ENCODE measurements around the gene PRKN.

The PRKN gene

GRCh38 chr6:162123797-162124196 is 603.8 kb downstream of the PRKN start:
- DNase-seq (ENCODE audit: low spot score): no peak

GRCh38 chr6:162119341-162119740 is 608.2 kb downstream of the PRKN start:
- no peak for DNase-seq (ENCODE audit: low spot score)

DNA sequence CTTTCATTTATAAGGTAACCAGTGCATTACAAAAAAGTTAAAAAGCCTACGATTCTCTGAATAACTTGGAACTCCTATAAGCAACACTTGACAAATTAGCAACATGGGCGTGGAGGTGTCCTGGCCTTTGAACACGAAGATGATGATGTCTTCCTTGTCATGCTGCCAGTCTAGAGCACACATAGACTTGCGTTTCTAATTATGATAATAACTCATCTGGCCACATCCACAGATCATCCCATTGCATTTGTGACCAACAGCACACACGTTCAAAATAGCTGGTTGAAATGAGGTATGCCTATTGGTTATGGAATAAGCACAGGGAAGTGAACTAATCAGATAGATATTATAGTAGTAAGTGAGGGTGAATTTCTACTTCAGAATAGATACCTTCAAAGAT is 608.9 kb downstream of the PRKN start:
- no peak for DNase-seq (ENCODE audit: low spot score)

- no peak for DNase-seq (ENCODE audit: low spot score)
Measured at GRCh38 chr6:162116902-162117525, 610.6 kb downstream of the PRKN start.

GRCh38 chr6:162109480-162110050 is 618.0 kb downstream of the PRKN start:
- DNase-seq (ENCODE audit: low spot score): no peak

GRCh38 chr6:162108041-162108440 is 619.5 kb downstream of the PRKN start:
- DNase-seq (ENCODE audit: low spot score): no peak

DNA sequence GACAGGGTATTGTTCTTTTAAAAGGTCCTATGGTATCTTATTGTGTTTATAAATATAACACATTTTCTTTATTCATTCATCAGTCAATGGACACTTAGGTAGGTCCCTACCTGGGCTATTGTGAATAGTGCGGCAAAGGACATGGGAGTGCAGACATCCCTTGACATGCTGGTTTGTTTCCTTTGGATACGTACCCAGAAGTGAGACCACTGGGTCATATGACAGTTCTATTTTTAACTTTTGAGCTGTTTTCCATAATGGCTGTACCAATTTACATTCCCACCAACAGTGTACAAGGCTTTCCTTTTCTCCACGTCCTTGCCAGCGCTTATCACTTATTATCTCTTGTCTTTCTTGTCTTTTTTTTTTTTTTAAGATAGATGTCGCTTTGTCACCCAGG is 627.5 kb downstream of the PRKN start:
- no peak for DNase-seq (ENCODE audit: low spot score)

DNA sequence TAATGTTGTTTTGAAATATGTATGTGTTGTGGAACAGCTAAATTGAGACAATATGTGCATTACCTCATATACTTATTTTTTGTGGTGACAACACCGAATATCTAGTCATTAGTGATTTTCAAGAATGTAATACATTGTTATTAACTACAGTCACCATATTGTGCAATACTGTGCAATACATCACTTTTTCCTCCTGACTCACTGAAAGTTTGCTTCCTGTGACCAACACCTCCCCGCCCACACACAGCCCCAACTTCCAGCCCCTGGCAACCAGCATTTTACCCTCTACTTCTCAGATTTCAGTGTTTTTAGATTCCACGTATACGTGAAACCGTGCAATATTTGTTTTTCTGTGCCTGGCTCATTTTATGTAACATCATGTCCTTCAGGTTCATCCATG is 627.9 kb downstream of the PRKN start:
- no peak for DNase-seq (ENCODE audit: low spot score)

- no peak for DNase-seq (ENCODE audit: low spot score)
Measured at GRCh38 chr6:162092816-162093502, 634.6 kb downstream of the PRKN start.

- DNase-seq (ENCODE audit: low spot score): no peak
Measured at GRCh38 chr6:162090734-162091133, 636.8 kb downstream of the PRKN start.

DNA sequence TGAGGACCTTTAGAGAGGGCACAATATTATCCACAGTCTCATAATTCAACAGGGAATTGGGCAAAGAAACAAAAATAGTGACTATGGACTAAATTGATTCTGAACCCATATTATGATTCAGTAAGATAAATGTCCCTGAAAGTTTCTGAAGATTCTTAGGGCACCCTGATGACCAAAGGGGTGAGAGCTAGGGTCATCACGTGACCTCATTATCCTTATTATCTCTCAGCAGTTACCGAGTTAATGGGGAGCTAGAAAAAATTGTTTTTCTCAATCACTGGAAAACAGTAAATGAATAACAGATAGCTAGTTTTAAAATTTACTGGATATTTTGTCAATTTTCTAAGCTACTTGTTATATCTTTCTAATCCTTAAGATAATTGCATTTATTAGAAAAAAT is 639.5 kb downstream of the PRKN start:
- DNase-seq (ENCODE audit: low spot score): no peak

GRCh38 chr6:162085561-162085960 is 642.0 kb downstream of the PRKN start:
- no peak for DNase-seq (ENCODE audit: low spot score)

DNA sequence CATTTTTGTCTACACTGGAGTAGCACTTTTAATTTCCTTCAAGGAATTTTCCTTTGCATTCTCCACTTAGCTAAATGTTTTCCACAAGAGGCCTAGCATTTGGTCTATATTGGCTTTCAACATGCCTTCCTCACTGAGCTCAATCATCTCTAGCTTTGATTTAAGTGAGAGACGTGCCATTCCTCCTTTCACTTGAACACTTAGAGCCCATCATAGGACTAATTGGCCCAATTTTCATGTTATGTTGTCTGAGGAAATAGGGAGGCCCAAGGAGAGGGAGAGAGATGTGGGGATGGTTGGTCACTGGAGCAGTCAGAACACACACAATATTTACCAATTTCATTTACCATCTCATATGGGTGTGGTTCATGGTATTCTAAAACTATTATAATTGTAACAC is 645.0 kb downstream of the PRKN start:
- DNase-seq (ENCODE audit: low spot score): no peak

- no peak for DNase-seq (ENCODE audit: low spot score)
Measured at GRCh38 chr6:162078667-162079066, 648.9 kb downstream of the PRKN start.

DNA sequence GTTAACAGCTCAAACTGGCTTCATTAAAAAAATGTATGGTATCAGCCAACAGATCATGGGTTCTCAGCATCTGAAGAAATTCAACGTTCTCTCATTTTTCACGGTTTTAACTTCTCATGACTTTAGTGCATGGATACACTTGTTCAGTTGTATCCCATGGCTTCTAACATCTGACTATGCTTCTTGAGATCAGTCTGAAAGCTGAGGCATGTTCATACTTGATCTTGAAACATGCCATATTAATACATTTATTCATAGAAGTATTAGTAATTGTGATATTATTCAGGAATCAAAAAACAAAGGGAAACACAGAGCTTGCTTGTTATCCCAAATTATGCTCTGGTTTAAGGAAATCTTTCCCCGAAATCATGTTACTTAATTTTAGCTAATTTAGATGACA is 649.4 kb downstream of the PRKN start:
- no peak for DNase-seq (ENCODE audit: low spot score)

- no peak for DNase-seq (ENCODE audit: low spot score)
Measured at GRCh38 chr6:162076816-162077215, 650.8 kb downstream of the PRKN start.

- DNase-seq (ENCODE audit: low spot score): no peak
Measured at GRCh38 chr6:162074641-162075275, 652.8 kb downstream of the PRKN start.

GRCh38 chr6:162070639-162071038 is 656.9 kb downstream of the PRKN start:
- no peak for DNase-seq (ENCODE audit: low spot score)

DNA sequence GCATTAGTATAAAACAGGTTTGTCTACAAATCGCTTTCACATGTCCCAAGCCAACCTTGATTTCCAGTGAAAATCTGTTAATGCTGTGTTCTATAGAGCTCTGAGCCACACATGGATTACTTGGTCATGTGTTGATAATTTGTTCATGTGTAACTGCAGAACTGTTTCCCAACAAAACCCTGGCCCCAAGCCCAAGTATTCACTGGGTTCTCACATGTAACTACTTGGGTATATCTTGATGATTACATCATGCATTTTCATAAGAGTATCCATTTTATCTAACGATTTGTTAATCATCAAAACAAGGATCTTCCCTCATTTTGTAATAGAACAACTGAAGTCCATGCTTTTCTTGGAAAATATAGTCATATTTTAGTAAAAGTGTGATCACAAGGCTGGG is 657.6 kb downstream of the PRKN start:
- no peak for DNase-seq (ENCODE audit: low spot score)

- no peak for DNase-seq (ENCODE audit: low spot score)
Measured at GRCh38 chr6:162068340-162068739, 659.2 kb downstream of the PRKN start.

- no peak for DNase-seq (ENCODE audit: low spot score)
Measured at GRCh38 chr6:162063666-162064065, 663.9 kb downstream of the PRKN start.

- no peak for DNase-seq (ENCODE audit: low spot score)
Measured at GRCh38 chr6:162058281-162058875, 669.2 kb downstream of the PRKN start.

DNA sequence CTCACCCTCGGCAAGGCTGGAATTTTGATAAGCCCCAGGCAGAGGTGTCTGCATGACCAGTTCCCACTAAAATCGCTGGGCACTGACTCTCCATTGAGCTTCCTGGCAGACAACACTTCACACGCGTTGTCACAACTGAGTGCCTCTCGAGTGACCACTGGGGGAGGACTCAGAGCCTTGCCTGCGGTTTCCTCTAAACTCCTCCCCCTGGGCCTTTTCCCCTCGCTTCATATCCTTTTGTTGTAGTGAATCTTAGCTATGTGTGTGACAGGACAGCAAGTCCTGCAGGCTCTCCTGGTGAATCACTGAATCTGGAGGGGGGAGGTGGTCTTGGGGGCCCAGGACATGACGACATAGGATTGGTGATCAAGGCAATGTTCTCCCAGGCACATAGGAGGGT is 670.8 kb downstream of the PRKN start:
- no peak for DNase-seq (ENCODE audit: low spot score)

Measured in cerebellar cortex (tissue), 1 donor.